Kidney capillary endothelial cell (primary cell): ENCODE results near the gene CDC42BPG.
"Not testable (repeated sequence)": the region's sequence is repeated elsewhere in the genome, so short reads cannot be mapped to it uniquely, and the experiment has no call there.

Experiments
- DNase-seq: peaks from one replicate; pipeline ENCODE4 v3.0.0-alpha.2; 2018; ENCODE audit warnings: low spot score

The CDC42BPG gene

GRCh38 chr11:64850979-64851567 lies 6.6 kb upstream of the CDC42BPG start:
- no peak for DNase-seq

- DNase-seq = no peak
These were observed 5.3 kb upstream of the CDC42BPG start for GRCh38 chr11:64849598-64850356.

- no peak for DNase-seq
These were observed 4.6 kb upstream of the CDC42BPG start for GRCh38 chr11:64848826-64849597.

- DNase-seq = no peak
These were observed 3.9 kb upstream of the CDC42BPG start for GRCh38 chr11:64848214-64848825.

- peak; percentile 90 for DNase-seq
These were observed 2.7 kb upstream of the CDC42BPG start for GRCh38 chr11:64846998-64847666.

GRCh38 chr11:64845776-64846129 lies 1.3 kb upstream of the CDC42BPG start:
- DNase-seq = not testable (repeated sequence)

GRCh38 chr11:64845129-64845775 lies 799 bp upstream of the CDC42BPG start:
- no peak for DNase-seq

GRCh38 chr11:64843686-64844329 lies 645 bp downstream of the CDC42BPG start:
- no peak for DNase-seq

- no peak for DNase-seq
These were observed 1.4 kb downstream of the CDC42BPG start for GRCh38 chr11:64842851-64843685.

- no peak for DNase-seq
These were observed 2.1 kb downstream of the CDC42BPG start for GRCh38 chr11:64842366-64842759.

GRCh38 chr11:64841592-64842365 lies 2.7 kb downstream of the CDC42BPG start:
- DNase-seq = no peak

- DNase-seq = no peak
These were observed 4.3 kb downstream of the CDC42BPG start for GRCh38 chr11:64839887-64840782.

GRCh38 chr11:64839335-64839734 lies 5.1 kb downstream of the CDC42BPG start:
- DNase-seq = no peak

GRCh38 chr11:64838600-64839334 lies 5.7 kb downstream of the CDC42BPG start:
- DNase-seq = no peak

- DNase-seq = no peak
These were observed 6.5 kb downstream of the CDC42BPG start for GRCh38 chr11:64837887-64838351.

GRCh38 chr11:64836448-64837072 lies 7.9 kb downstream of the CDC42BPG start:
- no peak for DNase-seq
